ENCODE measurements around the gene COX8A.
"Not testable (repeated sequence)": the region's sequence is repeated elsewhere in the genome, so short reads cannot be mapped to it uniquely, and the experiment has no call there.

Gene COX8A

DNA sequence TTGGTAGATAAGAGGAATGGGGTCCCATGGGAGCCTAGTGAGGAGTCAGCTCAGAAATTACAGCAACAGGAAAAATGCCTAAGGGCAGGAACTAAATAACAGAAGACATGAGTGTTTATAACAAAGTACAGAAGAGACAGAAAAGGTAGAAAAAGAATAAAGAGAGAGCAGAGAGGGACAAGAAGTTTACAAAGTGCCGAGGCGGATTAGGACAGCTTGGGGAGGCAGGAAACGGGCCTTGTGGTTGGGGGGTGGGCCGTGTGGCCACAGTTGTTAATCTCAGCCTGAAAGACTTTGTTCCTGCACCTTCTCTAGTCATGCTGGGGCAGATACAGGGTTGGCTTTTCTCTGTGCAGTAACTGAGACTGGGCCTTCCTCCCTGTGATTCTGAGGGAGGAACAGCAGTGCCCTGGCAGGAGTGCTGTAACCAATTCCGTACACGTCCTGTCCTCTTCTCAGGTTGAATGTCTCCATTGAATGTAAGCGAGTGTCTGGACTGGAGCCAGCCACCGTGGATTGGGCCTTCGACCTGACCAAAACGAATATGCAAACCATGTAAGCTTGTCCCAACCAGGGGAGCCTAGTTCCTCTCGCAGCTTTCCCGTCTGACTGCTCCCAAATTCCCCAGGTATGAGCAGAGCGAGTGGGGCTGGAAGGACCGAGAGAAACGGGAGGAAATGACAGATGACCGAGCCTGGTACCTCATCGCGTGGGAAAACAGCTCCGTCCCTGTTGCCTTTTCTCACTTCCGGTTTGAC, 22.5 kb upstream of the COX8A start:
- ATAC-seq = peak; percentile 60
- peaks cover 20% of the 10 kb centered on the region for H3K4me1 Mint-ChIP-seq
- peak overlapping the region; percentile 9 for H3K4me3 Mint-ChIP-seq
- DNase-seq = peak; percentile 36
- H3K27me3 Mint-ChIP-seq = no peaks in the 10 kb centered on the region
- H3K9me3 Mint-ChIP-seq = no peaks in the 10 kb centered on the region
- H3K36me3 Mint-ChIP-seq (ENCODE audit: low read depth) = peaks cover 17% of the 10 kb centered on the region
- peak overlapping the region; percentile 15 for H3K27ac Mint-ChIP-seq

DNA sequence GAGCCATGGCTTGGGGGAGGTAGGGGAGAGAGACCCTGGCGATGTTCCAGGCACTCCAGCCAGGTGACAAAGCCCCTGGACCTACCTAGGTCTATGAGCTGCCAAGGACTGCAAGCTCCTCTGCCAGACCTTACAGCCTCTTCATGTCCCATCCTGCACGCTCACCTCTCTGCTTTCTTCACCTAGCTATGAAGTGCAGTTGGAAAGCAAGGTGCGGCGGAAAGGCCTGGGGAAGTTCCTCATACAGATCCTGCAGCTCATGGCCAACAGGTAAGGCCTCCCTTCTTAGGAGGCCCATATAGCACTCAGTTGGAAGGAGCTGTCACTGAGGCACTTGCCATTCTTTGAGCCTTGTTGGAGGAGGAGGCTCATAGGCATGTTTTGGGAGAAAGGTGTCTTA, 21.9 kb upstream of the COX8A start:
- ATAC-seq (no peak), DNase-seq (no peak)
- H3K27me3 Mint-ChIP-seq = no peaks in the 10 kb centered on the region
- peaks cover 20% of the 10 kb centered on the region for H3K4me1 Mint-ChIP-seq
- H3K4me3 Mint-ChIP-seq = no peak overlapping the region
- H3K27ac Mint-ChIP-seq = no peak overlapping the region
- no peaks in the 10 kb centered on the region for H3K9me3 Mint-ChIP-seq
- H3K36me3 Mint-ChIP-seq (ENCODE audit: low read depth) = peaks cover 17% of the 10 kb centered on the region

DNA sequence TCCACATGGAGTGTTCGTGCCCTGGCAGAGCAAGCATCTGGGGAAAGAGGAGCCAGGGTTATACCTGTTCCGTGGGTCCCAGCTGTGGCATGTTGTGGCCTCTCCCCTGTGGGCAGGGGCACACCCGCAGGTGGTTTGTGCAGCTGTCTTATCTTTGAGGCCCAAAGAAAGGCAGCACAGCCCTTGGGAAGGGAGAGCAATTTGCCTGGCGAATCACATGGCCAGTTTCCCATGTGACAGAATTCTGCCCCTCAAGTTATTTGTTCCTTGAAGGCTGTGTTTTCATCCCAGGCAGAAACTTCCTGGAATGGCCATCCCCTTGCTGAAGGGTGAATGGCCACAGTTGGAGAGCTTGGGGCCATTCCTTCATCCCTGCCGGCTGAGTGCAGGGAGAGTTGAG, 16.4 kb upstream of the COX8A start:
- peaks cover 10% of the 10 kb centered on the region for H3K4me1 Mint-ChIP-seq
- no peak for DNase-seq
- H3K27me3 Mint-ChIP-seq = no peaks in the 10 kb centered on the region
- no peak overlapping the region for H3K27ac Mint-ChIP-seq
- no peak overlapping the region for H3K4me3 Mint-ChIP-seq
- no peaks in the 10 kb centered on the region for H3K9me3 Mint-ChIP-seq
- ATAC-seq = no peak
- peaks cover 8% of the 10 kb centered on the region for H3K36me3 Mint-ChIP-seq (ENCODE audit: low read depth)

DNA sequence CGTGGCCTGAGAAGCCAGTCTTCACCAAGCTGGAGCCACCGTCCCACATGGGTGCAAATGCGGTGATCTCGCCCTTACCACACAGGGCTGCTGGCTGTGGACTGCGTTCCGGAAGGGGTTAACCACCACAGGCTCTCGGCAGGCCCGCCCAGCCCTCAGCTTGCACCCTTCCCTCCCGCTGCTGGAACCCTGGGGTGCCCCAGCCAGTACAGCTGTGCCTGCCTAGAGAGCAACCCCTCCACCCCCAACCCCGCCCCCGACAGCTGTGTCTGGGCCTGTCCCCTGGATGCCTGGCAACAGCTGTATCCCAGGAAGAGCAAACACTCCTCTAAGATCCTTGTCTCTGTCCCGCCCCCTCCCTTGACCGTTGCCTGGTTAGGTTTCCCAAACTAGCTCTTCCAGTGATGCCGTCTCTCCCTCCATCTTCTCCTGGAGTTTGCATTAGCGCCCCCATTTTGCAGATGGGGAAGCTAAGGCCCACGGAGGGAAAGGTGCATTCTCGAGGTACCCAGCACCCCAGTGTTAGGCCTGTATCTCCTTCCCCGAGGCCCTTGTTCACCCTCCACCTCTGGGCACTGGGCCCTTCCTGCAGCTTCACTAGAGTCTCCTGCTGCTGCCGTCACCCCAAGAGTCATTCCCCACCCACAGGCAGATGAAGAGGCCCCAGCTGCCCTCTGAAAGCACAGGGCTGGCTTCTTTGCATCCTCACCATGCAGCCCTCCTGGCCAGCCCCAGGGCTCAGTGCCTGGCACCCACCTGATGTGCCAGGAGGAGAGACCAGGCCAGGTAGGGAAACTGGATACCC, 12.6 kb upstream of the COX8A start:
- Mint-ChIP-seq H3K4me1 (peaks cover 10% of the 10 kb centered on the region), H3K4me3 (no peak overlapping the region), H3K27ac (no peak overlapping the region), H3K9me3 (no peaks in the 10 kb centered on the region), H3K27me3 (no peaks in the 10 kb centered on the region), H3K36me3 (ENCODE audit: low read depth) (no peaks in the 10 kb centered on the region)
- ATAC-seq (peak; percentile 64), DNase-seq (no peak)

DNA sequence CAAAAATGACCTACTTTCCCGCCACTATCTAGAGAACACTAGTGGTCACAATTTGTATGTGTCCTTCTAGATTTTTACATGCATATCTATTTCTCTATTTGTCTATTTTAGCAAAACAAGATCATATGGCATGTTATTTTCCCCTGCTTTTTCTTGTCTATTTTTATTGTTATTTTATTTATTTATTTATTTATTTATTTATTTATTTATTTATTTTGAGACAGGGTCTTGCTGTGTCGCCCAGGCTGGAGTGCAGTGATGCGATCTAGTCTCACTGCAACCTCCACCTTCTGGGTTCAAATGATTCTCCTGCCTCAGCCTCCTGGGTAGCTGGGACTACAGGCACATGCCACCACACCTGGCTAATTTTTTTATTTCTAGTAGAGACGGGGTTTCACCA, 10.5 kb upstream of the COX8A start:
- not testable (repeated sequence) for H3K36me3 Mint-ChIP-seq (ENCODE audit: low read depth); H3K27ac Mint-ChIP-seq; H3K4me1 Mint-ChIP-seq; H3K4me3 Mint-ChIP-seq; H3K27me3 Mint-ChIP-seq; DNase-seq; ATAC-seq; H3K9me3 Mint-ChIP-seq

DNA sequence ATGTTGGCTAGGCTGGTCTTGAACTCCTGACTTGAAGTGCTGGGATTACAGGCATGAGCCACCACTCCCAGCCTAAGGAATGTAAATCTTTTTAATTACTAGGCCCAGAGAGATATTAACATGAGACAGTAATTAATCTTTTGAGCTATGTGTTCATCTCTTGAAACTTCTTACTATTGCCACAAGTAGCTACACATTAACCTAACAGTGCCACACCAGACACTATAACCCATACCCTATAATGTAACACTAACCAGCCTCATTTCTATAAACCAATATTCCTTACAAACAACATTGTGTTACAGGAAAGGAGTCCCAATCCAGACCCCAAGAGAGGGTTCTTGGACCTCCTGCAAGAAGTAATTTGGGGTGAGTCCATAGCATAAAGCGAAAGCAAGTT, 8.0 kb upstream of the COX8A start:
- H3K27ac Mint-ChIP-seq = no peak overlapping the region
- H3K27me3 Mint-ChIP-seq = peaks cover 2% of the 10 kb centered on the region
- no peaks in the 10 kb centered on the region for H3K36me3 Mint-ChIP-seq (ENCODE audit: low read depth)
- H3K9me3 Mint-ChIP-seq = no peaks in the 10 kb centered on the region
- DNase-seq (no peak), ATAC-seq (no peak)
- no peak overlapping the region for H3K4me3 Mint-ChIP-seq
- peaks cover 4% of the 10 kb centered on the region for H3K4me1 Mint-ChIP-seq

DNA sequence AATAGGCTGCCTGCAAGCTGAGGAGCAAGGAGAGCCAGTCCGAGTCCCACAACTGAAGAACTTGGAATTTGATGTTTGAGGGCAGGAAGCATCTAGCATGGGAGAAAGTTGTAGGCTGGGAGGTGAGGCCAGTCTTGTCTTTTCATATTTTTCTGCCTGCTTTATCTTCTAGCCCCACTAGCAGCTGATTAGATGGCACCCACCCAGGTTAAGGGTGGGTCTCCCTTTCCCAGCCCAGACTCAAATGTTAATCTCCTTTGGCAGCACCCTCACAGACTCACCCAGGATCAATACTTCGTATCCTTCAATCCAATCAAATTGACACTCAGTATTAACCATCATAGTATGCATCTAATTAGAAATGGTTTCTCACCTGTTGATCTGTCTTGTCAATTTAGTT, 5.0 kb upstream of the COX8A start:
- DNase-seq (no peak), ATAC-seq (no peak)
- peaks cover 2% of the 10 kb centered on the region for H3K27me3 Mint-ChIP-seq
- H3K27ac Mint-ChIP-seq = no peak overlapping the region
- no peak overlapping the region for H3K4me3 Mint-ChIP-seq
- no peaks in the 10 kb centered on the region for H3K9me3 Mint-ChIP-seq
- H3K4me1 Mint-ChIP-seq = peaks cover 8% of the 10 kb centered on the region
- H3K36me3 Mint-ChIP-seq (ENCODE audit: low read depth) = peaks cover 1% of the 10 kb centered on the region

DNA sequence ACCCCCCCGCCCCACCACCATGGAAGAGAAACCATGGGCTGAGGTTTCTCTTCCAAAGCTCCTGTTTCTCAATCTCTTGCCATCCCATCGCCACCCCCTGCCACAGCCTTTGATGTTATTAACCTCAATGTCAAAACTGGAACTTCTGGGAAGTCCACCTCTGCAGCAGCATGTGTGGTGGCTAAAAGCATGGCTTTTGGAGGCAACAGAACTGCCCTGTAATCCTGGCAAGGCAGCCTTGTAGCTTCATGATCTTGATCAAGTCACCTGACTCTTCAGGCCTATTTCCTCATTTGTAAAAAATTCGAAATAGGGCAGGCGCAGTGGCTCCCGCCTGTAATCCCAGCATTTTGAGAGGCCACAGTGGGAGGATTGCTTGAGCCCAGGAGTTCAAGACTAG, 3.5 kb upstream of the COX8A start:
- Mint-ChIP-seq H3K4me3 (no peak overlapping the region), H3K4me1 (peaks cover 12% of the 10 kb centered on the region), H3K9me3 (no peaks in the 10 kb centered on the region), H3K36me3 (ENCODE audit: low read depth) (peaks cover 5% of the 10 kb centered on the region), H3K27ac (no peak overlapping the region), H3K27me3 (peaks cover 2% of the 10 kb centered on the region)
- ATAC-seq (no peak), DNase-seq (no peak)

DNA sequence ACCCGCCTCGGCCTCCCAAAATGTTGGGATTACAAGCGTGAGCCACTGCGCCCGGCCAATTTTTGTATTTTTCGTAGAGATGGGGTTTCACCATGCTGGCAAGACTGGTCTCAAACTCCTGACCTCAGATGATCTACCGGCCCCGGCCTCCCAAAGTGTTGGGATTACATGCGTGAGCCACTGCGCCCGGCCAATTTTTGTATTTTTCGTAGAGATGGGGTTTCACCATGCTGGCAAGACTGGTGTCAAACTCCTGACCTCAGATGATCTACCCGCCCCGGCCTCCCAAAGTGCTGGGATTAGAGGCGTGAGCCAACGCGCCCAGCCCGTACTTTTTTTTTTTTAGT, 535 bp upstream of the COX8A start:
- not testable (repeated sequence) for ATAC-seq, H3K27me3 Mint-ChIP-seq, DNase-seq, H3K9me3 Mint-ChIP-seq
- Mint-ChIP-seq H3K36me3 (ENCODE audit: low read depth) (peaks cover 18% of the 10 kb centered on the region), H3K27ac (peak overlapping the region; percentile 98), H3K4me3 (peak overlapping the region; percentile 94), H3K4me1 (peaks cover 27% of the 10 kb centered on the region)

DNA sequence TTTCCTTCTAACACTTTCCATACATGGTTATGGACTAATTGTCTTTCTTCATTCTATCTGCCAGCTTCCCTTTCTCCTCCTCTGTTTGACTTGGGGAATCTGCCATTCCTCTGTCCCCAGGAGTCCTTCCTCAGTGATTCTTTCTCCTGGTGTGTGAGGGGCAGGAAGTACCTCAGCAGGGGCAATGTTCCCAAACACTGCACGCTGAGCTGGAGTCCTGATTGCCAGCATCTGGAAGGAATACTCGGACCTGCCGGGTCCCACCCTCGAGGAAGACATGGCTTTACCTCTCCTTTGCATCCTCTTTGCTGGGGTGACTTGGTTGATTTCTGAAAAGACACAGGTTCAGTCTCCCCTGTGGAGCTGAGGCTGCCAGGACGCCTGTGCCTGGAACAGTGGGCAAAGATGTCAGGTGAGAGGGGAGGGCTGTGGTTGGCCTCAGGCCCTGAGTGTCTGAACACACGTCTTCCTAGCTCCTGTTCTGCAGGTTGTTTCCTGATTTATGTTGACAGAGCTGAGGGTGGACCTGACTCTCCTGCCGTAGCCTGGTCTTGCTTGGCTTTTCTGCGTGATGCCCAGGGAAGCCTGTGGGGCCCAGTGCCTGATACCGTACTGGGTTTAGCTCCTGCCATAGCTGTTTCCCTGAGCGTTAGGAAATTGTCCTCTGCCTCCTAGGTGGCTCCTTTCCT, 4.3 kb downstream of the COX8A start:
- DNase-seq (no peak), ATAC-seq (no peak)
- H3K27me3 Mint-ChIP-seq = no peaks in the 10 kb centered on the region
- peak overlapping the region; percentile 14 for H3K27ac Mint-ChIP-seq
- no peaks in the 10 kb centered on the region for H3K9me3 Mint-ChIP-seq
- peaks cover 26% of the 10 kb centered on the region for H3K4me1 Mint-ChIP-seq
- no peak overlapping the region for H3K4me3 Mint-ChIP-seq
- peaks cover 18% of the 10 kb centered on the region for H3K36me3 Mint-ChIP-seq (ENCODE audit: low read depth)

DNA sequence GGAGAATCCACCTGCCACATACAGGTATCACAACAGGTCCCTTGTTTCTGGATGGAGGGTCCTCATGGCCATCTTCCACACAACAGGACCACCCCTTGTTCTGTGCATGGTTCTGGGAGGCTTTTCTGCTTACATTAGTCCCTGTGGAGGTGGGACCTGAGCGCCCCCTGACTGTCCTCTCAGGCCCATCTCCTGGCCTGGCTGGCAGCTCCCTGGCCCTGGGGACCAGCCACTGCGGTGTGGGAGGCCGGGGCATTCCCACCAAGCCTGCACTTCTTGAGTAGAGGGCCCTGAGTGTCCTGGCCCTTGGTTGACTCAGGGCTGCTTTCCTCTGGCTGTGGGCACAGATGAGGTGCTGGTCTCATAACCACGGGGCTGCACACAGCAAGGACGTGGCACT, 5.0 kb downstream of the COX8A start:
- peaks cover 21% of the 10 kb centered on the region for H3K4me1 Mint-ChIP-seq
- H3K27me3 Mint-ChIP-seq = no peaks in the 10 kb centered on the region
- H3K4me3 Mint-ChIP-seq = no peak overlapping the region
- H3K27ac Mint-ChIP-seq = no peak overlapping the region
- DNase-seq (no peak), ATAC-seq (no peak)
- peaks cover 17% of the 10 kb centered on the region for H3K36me3 Mint-ChIP-seq (ENCODE audit: low read depth)
- no peaks in the 10 kb centered on the region for H3K9me3 Mint-ChIP-seq

DNA sequence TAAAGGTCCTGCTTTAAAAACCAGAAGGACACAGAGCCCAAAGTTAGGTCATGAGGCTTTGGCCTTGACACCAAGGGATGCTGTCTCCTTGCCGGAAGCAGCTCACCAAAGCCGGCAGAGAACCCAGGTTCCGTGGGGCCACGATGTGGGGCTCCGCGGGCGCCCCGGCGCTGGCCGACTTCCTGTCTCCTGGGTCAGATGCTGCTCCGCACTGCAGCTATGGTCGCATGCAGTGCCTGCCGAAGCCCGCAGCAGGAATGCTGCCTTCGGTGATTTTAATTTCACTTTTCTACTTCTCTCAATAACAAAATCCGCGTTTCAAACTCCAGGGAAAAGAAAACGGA, 11.4 kb downstream of the COX8A start:
- H3K27ac Mint-ChIP-seq = peak overlapping the region; percentile 98
- no peaks in the 10 kb centered on the region for H3K9me3 Mint-ChIP-seq
- H3K27me3 Mint-ChIP-seq = no peaks in the 10 kb centered on the region
- DNase-seq = peak; percentile 75
- peak; percentile 79 for ATAC-seq
- peaks cover 28% of the 10 kb centered on the region for H3K4me1 Mint-ChIP-seq
- H3K36me3 Mint-ChIP-seq (ENCODE audit: low read depth) = peaks cover 16% of the 10 kb centered on the region
- H3K4me3 Mint-ChIP-seq = peak overlapping the region; percentile 96

DNA sequence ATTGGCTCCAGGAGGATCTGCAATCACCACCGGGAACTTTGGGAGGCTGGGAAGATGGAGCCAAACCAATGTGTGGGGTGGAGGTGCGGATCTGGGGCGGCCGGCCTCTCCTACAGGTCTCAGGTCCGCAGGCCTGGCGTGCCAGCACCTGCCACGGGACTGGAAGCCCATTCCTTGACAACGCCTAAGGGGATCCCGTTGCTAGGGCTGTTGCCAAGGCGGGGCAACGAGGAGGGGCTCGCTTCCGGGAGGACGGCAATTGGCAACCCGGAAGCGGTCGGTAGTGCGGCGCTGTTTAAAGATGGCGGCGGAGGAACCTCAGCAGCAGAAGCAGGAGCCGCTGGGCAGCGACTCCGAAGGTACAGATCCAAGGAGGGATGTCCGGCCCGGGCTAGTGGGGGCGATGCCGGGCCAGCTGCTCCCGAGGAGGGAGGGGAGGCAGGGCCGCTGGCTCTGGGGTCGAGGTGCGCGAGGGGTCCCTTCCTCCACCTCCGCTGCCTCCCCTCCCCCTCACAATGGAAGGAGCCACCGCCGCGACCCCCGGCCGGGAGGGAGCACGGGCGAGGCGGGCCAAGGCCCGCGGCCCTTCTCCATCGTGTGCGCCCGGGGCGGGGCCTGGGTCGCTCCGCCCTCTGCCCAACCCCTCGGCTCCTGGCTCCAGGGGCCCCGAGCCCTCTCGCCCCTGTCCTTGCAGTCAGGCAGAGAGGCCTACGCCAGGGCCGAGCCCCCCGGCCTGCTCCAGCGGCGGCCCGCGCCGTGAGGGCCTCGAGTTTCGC, 11.9 kb downstream of the COX8A start, which contains the start of gene OTUB1:
TSS of gene OTUB1 (plus strand) at position 283 of the 776 bp plus-strand sequence. CDS start at position 302, 19 bp downstream.
- peak; percentile 88 for DNase-seq
- H3K4me3 Mint-ChIP-seq = peak within 1 kb of the TSS; percentile 96
- H3K27me3 Mint-ChIP-seq = no peaks in the 10 kb centered on the region
- H3K9me3 Mint-ChIP-seq = no peaks in the 10 kb centered on the region
- H3K27ac Mint-ChIP-seq = peak within 1 kb of the TSS; percentile 98
- H3K36me3 Mint-ChIP-seq (ENCODE audit: low read depth) = peaks cover 20% of the 10 kb centered on the region
- peaks cover 28% of the 10 kb centered on the region for H3K4me1 Mint-ChIP-seq
- peak; percentile 93 for ATAC-seq

DNA sequence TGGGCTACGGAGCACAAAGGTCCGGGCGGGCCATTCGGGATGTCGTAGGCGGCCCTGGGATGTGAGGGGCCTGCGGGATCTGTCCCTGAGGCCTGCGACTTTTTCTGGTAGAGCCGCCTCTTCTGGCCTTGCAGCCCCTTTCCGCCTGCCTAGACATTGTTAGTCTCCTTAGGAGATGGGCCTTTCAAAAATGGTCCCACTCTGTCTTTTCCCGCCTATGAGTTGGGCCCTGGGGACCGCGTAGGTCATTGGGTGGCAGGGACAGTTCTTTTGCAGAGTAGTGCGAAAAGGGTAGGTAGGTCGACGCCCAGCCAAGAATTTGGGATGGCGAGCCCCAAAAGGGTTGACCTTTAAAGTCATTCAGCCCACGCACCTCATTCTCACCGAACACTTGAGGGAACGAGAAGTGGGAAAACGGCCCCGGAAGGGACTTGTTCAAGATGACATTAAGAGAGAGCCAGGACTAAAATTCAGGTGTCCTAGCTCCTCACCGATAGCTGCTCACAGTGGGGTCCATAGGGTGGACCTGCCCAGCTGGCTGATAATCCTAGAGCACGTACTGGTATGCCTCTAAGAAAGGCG, 12.6 kb downstream of the COX8A start:
- Mint-ChIP-seq H3K36me3 (ENCODE audit: low read depth) (peaks cover 23% of the 10 kb centered on the region), H3K27me3 (no peaks in the 10 kb centered on the region), H3K4me3 (peak overlapping the region; percentile 96), H3K4me1 (peaks cover 28% of the 10 kb centered on the region), H3K27ac (peak overlapping the region; percentile 35), H3K9me3 (no peaks in the 10 kb centered on the region)
- DNase-seq = no peak
- ATAC-seq = no peak

Data from activated naive CD8-positive, alpha-beta T cell treated with anti-CD3 and anti-CD28 coated beads, Interleukin-2, amount 50 U/mL, for 24 hours (primary cell).